T-helper 9 cell (primary cell): ENCODE data around the gene B4GALNT4.
"Not testable (repeated sequence)": the region's sequence is repeated elsewhere in the genome, so short reads cannot be mapped to it uniquely, and the experiment has no call there.

ENCODE experiments used
- DNase-seq: peaks from one replicate; pipeline ENCODE4 v3.0.0-alpha.2; 2020

Gene B4GALNT4

DNA sequence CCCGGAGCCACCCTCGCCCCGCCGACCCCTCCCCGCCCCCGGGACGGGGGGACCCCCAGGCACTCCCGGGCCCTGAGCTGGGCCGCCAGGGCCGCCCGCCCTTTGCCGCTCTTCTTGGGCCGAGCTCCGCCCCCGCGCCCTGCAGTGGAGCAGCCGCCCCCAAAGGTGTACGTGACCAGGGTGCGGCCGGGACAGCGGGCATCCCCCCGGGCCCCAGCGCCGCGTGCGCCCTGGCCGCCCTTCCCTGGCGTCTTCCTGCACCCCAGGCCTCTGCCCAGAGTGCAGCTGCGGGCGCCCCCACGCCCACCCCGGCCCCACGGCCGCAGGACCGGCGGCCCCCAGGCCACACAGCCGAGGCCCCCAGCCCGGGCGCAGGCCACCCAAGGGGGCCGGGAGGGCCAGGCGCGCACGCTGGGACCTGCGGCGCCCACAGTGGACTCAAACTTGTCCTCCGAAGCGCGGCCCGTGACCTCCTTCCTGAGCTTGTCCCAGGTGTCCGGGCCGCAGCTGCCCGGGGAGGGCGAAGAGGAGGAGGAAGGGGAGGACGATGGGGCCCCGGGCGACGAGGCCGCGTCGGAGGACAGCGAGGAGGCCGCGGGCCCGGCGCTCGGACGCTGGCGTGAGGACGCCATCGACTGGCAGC lies 7.4 kb downstream of the B4GALNT4 start:
- DNase-seq = no peak

DNA sequence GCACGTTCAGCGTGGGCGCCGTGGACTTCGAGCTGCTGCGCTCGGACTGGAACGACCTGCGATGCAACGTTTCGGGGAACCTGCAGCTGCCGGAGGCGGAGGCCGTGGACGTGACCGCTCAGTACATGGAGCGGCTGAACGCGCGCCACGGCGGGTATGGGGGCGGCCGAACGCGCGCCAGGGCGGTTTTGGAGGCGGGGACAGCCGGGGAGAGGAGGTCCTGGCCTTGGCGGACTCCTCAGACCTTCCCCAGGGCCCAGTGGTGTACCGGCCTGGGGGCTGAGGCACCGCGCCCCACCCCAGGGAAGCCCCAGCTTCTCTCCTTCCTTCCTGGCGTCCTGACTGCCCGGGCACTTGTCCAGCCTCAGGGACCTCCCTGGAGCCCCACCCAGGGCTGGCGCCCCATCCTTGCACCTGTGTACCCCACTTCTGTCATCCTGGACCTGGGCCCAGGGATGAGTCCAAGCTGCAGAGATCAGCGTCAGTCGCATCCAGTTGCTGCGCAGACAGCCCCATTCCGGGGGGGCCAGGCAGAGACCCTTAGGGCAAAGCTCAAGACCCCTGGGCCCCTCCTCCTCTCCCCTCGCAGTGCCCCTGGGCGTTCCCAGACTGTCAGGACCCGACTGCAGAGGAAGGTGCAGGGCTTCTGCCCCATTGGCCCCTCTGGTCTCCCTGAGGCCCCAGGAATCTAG lies 8.0 kb downstream of the B4GALNT4 start:
- DNase-seq = no peak

GRCh38 chr11:377883-378500 lies 8.7 kb downstream of the B4GALNT4 start:
- DNase-seq = no peak

GRCh38 chr11:379205-380094 lies 10.2 kb downstream of the B4GALNT4 start:
- DNase-seq = no peak

GRCh38 chr11:380095-380480 lies 10.8 kb downstream of the B4GALNT4 start:
- DNase-seq = no peak

- DNase-seq = no peak
Observed at GRCh38 chr11:380491-380890, 11.2 kb downstream of the B4GALNT4 start.

GRCh38 chr11:380996-381395 lies 11.7 kb downstream of the B4GALNT4 start:
- no peak for DNase-seq

DNA sequence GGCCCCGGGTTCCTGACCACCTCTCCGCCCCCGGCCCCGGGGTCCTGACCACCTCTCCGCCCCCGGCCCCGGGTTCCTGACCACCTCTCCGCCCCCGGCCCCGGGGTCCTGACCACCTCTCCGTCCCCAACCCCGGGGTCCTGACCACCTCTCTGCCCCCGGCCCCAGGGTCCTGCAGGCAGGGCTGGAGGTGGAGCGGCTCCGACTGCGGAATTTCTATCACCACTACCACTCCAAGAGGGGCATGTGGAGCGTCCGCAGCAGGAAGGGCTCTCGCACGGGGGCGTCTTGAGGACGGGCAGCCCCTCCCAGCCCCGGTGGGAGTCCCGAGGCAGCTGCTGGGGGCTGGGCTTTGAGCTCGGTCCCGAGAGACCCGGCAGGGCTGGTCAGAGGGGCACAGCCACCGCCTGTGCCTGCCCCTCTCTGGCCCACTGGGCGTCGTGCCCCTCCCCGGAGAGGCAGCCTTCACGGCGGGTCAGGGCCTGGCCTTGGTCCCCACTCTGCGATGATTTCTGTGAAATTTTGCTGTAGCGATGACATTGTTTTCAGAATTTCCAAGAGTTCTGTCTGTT lies 12.3 kb downstream of the B4GALNT4 start:
- DNase-seq = no peak

DNA sequence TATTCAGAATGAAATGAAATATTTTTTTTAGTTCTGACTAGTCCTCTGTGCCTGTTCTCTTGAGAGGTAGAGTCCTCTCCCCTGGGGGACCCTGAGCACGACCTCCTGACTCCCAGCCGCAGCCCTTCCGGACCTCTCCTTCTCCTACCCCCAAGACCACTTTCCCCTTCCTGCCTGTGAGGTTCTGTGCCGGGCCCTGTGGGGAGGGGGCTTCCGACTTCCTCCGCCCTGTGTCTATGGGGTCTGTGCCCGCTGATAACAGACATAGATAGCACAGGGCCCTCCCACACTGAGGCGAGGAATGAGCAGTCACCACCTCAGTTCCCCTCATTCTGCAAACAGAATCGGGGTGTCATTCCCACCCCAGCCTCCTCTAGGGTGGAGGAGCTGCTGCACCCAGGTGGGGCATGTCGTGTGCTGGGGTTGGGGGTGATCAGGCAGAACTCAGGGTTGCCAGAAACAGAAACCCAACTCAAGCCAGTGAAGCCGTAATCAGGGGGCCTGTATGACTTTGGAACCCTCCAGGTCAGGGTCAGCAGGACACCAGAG lies 12.9 kb downstream of the B4GALNT4 start:
- no peak for DNase-seq

GRCh38 chr11:383431-383830 lies 14.1 kb downstream of the B4GALNT4 start:
- DNase-seq = no peak

DNA sequence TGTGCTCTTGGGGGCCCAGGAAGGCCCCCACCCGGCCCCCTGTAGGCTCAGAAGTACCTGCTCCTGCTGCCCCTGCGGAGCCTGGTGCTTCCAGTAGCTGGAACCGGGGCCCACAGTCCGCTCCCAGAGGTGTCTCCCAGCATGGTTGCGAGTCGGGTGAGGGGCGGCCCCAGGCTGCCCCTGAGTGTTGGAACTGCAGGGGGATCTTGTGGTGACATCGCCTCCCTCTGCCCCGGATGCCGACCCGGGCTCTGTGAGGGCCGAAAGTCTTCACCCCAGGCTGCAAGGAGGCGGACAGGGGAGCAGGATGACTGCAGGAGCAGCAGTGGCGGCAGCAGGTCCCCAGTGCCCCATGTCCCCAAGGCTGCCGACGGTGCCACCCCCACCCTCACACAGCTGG lies 15.2 kb downstream of the B4GALNT4 start:
- no peak for DNase-seq

DNA sequence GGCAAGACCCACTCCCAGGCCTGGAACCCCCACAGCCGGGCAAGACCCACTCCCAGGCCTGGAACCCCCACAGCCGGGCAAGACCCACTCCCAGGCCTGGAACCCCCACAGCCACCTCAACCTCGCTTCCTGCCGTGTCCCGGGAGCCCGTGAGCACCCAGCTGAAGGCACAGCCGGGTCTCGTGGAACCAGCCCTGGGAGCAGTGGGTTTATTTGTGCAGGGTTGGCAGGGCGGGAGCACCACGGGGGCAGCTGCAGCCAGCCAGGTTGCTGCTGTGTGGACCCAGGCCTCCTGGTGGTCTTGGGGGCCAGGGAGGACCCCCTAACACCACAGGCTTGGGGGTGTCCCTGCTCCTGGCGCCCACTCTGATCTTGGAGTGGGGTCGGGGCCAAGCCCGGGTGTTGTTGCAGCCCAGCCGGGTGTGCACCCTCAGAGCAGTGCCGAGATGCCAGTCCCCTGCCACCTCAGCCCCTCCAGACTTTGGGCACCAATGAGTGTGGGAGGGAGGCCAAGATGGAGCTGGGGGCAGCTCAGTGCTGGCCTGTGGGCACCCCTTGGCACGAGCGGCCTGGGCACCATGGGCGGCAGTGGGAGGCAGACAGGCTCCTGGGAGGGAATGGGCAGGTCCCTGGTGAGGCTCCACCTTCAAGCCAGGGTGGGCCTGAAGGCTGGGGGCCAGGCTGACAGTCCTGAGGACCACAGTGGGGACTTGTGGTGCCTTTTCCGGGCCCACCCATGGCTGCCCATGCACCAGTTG lies 16.5 kb downstream of the B4GALNT4 start:
- no peak for DNase-seq

- DNase-seq = no peak
Observed at GRCh38 chr11:386483-386882, 17.2 kb downstream of the B4GALNT4 start.

GRCh38 chr11:387193-387793 lies 18.0 kb downstream of the B4GALNT4 start:
- no peak for DNase-seq

DNA sequence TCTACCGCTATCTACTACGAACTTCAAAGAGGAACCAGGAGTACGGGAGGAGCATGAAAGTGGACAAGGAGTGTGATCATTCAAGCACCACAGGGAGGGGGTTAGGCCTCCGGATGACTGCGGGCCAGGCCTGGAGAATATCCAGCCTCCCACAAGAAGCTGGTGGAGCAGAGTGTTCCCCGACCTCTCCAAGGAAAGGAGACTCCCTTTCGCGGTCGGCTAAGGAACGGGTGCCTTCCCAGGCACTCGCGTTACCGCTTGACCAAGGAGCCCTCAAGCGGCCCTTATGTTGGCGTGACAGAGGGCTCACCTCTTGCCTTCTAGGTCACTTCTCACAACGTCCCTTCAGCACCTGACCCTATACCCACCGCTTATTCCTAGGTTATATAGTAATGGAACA lies 20.1 kb downstream of the B4GALNT4 start:
- not testable (repeated sequence) for DNase-seq

GRCh38 chr11:390175-390574 lies 20.9 kb downstream of the B4GALNT4 start:
- no peak for DNase-seq

- DNase-seq = no peak
Observed at GRCh38 chr11:391117-392017, 22.1 kb downstream of the B4GALNT4 start.

DNA sequence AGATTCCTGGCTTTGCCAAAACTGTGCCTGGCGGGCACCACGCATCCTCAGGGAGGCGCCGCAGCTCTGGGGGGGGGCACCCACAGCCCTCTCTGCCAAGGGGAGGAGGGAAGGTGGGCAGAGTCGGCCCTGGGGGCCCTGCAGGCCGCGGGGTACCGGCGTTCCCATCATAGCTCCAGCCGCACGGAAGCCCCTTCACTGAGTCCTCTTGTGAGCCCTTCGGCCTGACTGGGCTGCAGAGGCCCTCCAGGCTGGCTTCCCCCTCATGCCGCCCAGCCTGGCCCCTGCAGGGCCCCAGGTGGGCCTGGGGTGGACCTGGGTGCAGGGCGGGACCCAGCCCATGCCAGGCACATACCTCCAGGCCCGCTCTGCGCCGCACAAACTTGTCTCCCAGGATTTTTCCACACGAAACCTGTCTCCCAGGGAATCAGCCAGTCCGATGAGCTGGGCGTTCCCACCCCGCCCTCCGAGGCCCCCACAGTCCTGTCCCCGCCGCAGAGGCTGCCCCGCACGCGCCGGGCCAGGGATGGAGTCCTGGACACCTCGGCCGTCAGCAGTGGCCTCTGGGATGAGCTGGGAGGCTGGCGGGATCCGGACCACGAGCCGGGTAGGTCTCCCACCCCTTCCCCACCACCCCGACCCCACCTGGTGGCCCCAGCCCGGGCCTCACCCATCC lies 22.9 kb downstream of the B4GALNT4 start:
- DNase-seq = no peak

DNA sequence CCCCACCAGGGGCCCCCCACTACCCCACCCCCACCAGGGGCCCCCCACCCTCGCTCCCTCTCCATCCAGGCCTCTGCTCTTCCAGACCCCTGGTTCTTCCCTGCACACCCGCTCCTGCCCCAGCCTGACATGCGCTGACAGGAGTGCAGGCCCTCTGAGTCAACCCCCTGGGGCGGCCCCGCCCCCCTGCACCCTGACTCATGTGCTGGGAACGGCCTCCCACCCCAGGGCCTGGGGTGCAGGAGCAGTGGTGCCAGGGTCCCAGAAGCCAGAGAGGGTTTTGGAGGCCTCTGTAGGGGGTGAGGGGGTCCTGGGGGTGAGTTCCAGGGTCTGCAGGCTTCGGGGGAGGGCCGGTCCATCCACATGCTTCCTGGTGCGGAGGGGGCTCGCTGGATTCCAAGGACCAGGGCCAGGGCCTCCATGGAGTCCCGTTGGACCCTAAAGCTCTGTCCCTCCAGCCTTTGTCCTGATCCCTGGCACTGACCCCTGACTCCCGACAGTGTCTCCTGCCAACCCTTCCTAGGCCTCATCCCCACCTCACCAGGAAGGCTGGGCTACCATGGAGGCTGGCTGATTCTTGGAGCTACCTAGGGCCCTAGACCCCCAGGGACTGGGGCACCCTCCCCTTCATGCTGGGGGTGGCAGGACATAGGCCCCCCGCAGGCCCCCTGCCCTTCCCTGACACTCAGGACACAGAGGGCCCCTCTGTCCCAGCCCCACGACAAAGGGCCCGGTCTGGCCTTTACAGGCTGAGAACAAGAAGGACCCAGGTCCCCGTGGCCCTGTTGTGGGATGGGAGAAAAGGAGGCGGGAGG lies 24.1 kb downstream of the B4GALNT4 start:
- DNase-seq = no peak
